WTC11 (cell line): ENCODE data around the gene BOD1.

ENCODE experiments used
- FOXK1 ChIP-seq: sonication (generic); formaldehyde crosslinking; IDR thresholded peaks from 2 replicates; pipeline ENCODE4 v1.8.0; 2022; ENCODE audit warnings: mild to moderate bottlenecking, moderate library complexity, missing genetic modification reagents
- MXD4 ChIP-seq: fragments of 250-450 bp; sonication (Bioruptor Pico); IDR thresholded peaks from 2 replicates; pipeline ENCODE4 v1.8.0; 2021; ENCODE audit warnings: mild to moderate bottlenecking, moderate library complexity, borderline replicate concordance
- SMAD4 ChIP-seq: sonication (generic); formaldehyde crosslinking; IDR thresholded peaks from 2 replicates; pipeline ENCODE4 v1.8.0; 2022; ENCODE audit warnings: mild to moderate bottlenecking, missing genetic modification reagents
- TF ChIP-seq, protein P1 (sequence below): fragments of 200-600 bp; IDR thresholded peaks from 2 replicates; pipeline ENCODE4 v1.8.0; 2022; ENCODE audit warnings: antibody characterized with exemption
- TF ChIP-seq, protein P2 (sequence below): sonication (generic); formaldehyde crosslinking; IDR thresholded peaks from 2 replicates; pipeline ENCODE4 v1.8.0; 2023; ENCODE audit warnings: missing genetic modification reagents

DNA sequence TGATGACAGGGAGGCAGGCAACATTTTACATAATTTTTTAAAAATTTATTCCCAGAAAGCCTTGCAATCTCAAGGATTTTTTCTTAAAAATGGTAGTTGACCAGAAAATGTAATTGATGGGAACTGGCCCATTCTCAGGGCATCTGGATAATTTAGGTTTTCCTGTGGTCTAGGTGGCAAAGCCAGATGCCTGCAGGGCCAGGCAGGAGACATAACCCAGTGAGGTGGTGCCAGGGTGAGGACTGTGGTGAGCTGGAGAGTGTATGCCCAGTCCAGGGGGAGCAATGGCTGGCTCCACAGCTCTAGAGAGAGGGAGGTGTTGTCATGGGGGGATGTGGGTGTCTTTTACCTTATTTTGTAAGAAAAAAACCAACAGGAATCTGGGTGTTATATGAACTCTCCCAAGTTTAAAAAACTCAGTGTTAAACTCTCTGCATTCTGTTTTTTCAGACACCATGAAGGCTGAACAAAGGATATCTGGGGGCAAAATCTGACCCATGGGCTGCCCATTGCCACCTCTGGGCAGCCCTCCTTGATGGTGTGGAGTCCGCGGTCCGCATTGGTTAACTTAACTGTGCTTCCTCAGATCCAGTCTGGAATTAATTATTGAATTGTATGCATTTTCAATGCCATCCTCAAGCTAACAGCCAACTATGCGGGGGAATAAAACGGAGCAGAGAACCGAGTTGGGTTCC, 43.9 kb downstream of the BOD1 start:
- TF ChIP-seq SMAD4 (CRISPR knock-in tag) (no peak), MXD4 (CRISPR knock-in tag) (no peak), FOXK1 (CRISPR knock-in tag) (no peak)
- TF ChIP-seq, protein P1, sequence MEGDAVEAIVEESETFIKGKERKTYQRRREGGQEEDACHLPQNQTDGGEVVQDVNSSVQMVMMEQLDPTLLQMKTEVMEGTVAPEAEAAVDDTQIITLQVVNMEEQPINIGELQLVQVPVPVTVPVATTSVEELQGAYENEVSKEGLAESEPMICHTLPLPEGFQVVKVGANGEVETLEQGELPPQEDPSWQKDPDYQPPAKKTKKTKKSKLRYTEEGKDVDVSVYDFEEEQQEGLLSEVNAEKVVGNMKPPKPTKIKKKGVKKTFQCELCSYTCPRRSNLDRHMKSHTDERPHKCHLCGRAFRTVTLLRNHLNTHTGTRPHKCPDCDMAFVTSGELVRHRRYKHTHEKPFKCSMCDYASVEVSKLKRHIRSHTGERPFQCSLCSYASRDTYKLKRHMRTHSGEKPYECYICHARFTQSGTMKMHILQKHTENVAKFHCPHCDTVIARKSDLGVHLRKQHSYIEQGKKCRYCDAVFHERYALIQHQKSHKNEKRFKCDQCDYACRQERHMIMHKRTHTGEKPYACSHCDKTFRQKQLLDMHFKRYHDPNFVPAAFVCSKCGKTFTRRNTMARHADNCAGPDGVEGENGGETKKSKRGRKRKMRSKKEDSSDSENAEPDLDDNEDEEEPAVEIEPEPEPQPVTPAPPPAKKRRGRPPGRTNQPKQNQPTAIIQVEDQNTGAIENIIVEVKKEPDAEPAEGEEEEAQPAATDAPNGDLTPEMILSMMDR = no peak
- TF ChIP-seq, protein P2, sequence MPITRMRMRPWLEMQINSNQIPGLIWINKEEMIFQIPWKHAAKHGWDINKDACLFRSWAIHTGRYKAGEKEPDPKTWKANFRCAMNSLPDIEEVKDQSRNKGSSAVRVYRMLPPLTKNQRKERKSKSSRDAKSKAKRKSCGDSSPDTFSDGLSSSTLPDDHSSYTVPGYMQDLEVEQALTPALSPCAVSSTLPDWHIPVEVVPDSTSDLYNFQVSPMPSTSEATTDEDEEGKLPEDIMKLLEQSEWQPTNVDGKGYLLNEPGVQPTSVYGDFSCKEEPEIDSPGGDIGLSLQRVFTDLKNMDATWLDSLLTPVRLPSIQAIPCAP = no peak
